Neural progenitor cell (in vitro differentiated cells): ENCODE data around the gene SKP2. TPM values are rescaled to one million over a fixed set of nuclear protein-coding genes. Genes with fewer than 3 reads are reported as not detected.

Source experiments
- DNase-seq: peaks from one replicate; pipeline ENCODE4 v3.0.0-alpha.2; 2016; ENCODE audit warnings: low spot score
- H2AFZ ChIP-seq: fragments of 200-600 bp; sonication (generic); replicated peaks from 2 replicates; pipeline ENCODE4 v1.6.1; 2016; ENCODE audit warnings: antibody characterized with exemption
- H3F3A ChIP-seq: fragments of 200-600 bp; sonication (generic); 2 replicates; pipeline ENCODE4 v1.6.1; 2016; ENCODE audit warnings: antibody characterized with exemption, low read depth
- H3K27ac ChIP-seq: fragments of 200-600 bp; sonication (generic); 2 replicates; pipeline ENCODE4 v1.5.1; 2016; ENCODE audit warnings: mild to moderate bottlenecking
- H3K27me3 ChIP-seq: fragments of 200-600 bp; sonication (generic); 2 replicates; pipeline ENCODE4 v1.6.1; 2016; ENCODE audit warnings: mild to moderate bottlenecking, moderate library complexity
- H3K36me3 ChIP-seq: fragments of 200-600 bp; sonication (generic); 2 replicates; pipeline ENCODE4 v1.5.1; 2016
- H3K4me1 ChIP-seq: fragments of 200-600 bp; sonication (generic); 2 replicates; pipeline ENCODE4 v1.6.1; 2016; ENCODE audit warnings: mixed run types
- H3K4me2 ChIP-seq: fragments of 200-600 bp; sonication (generic); 2 replicates; pipeline ENCODE4 v1.6.1; 2016
- H3K4me3 ChIP-seq: fragments of 200-600 bp; sonication (generic); 2 replicates; pipeline ENCODE4 v1.5.1; 2016
- H3K79me2 ChIP-seq: fragments of 200-600 bp; sonication (generic); 2 replicates; pipeline ENCODE4 v1.6.1; 2016; ENCODE audit warnings: low read depth
- H3K9ac ChIP-seq: fragments of 200-600 bp; sonication (generic); 2 replicates; pipeline ENCODE4 v1.6.1; 2016
- H3K9me3 ChIP-seq: fragments of 200-600 bp; sonication (generic); 2 replicates; pipeline ENCODE4 v1.5.1; 2016; ENCODE audit warnings: low read depth
- H4K20me1 ChIP-seq: fragments of 200-600 bp; sonication (generic); 2 replicates; pipeline ENCODE4 v1.6.1; 2016; ENCODE audit warnings: low read depth
- H3K27ac Mint-ChIP-seq: 3 replicates; pipeline ENCODE4 v1.8.0; 2021; ENCODE audit warnings: mixed read lengths
- H3K27me3 Mint-ChIP-seq: 2 replicates; pipeline ENCODE4 v1.8.0; 2022; ENCODE audit warnings: low read depth, mild to moderate bottlenecking, inconsistent platforms, moderate library complexity, mixed read lengths; ENCODE audit not compliant: insufficient read depth
- H3K36me3 Mint-ChIP-seq: 3 replicates; pipeline ENCODE4 v1.8.0; 2021; ENCODE audit warnings: mixed read lengths
- H3K4me1 Mint-ChIP-seq: 3 replicates; pipeline ENCODE4 v1.8.0; 2021; ENCODE audit warnings: mixed read lengths
- H3K4me3 Mint-ChIP-seq: 3 replicates; pipeline ENCODE4 v1.8.0; 2021; ENCODE audit warnings: mild to moderate bottlenecking, moderate library complexity, mixed read lengths
- H3K9me3 Mint-ChIP-seq: 3 replicates; pipeline ENCODE4 v1.8.0; 2020; ENCODE audit warnings: mixed read lengths
- EZH2 ChIP-seq: fragments of 200-600 bp; sonication (generic); IDR thresholded peaks from 2 replicates; pipeline ENCODE4 v1.6.1; 2017; ENCODE audit warnings: antibody characterized with exemption, mild to moderate bottlenecking, moderate library complexity
- EZH2phosphoT487 ChIP-seq: fragments of 200-600 bp; sonication (generic); IDR thresholded peaks from 2 replicates; pipeline ENCODE4 v1.6.1; 2017; ENCODE audit warnings: antibody characterized with exemption
- total RNA-seq: library from RNA; depleted of rRNA; stranded (reverse); fragments of >200 nt; gene quantifications from 2 replicates; pipeline ENCODE4 v1.2.3, GENCODE V29; 2015; ENCODE audit warnings: low replicate concordance
- TF ChIP-seq, protein P1 (sequence below): fragments of 200-600 bp; sonication (generic); IDR thresholded peaks from 2 replicates; pipeline ENCODE4 v1.5.1; 2017; ENCODE audit warnings: antibody characterized with exemption, mild to moderate bottlenecking

SKP2 gene
- total RNA-seq, 1 donor from 2014 or later: 93.4 TPM

GRCh38 chr5:36161361-36161760 lies 9.4 kb downstream of the SKP2 start:
- Mint-ChIP-seq H3K9me3 (no peaks in the 10 kb centered on the region), H3K4me3 (no peak overlapping the region), H3K36me3 (peaks cover 45% of the 10 kb centered on the region), H3K27me3 (no peaks in the 10 kb centered on the region), H3K27ac (no peak overlapping the region), H3K4me1 (peaks cover 3% of the 10 kb centered on the region)
- H4K20me1 ChIP-seq: peaks cover 27% of the 10 kb centered on the region
- TF ChIP-seq EZH2 (no peak), EZH2phosphoT487 (no peak)
- TF ChIP-seq, protein P1, sequence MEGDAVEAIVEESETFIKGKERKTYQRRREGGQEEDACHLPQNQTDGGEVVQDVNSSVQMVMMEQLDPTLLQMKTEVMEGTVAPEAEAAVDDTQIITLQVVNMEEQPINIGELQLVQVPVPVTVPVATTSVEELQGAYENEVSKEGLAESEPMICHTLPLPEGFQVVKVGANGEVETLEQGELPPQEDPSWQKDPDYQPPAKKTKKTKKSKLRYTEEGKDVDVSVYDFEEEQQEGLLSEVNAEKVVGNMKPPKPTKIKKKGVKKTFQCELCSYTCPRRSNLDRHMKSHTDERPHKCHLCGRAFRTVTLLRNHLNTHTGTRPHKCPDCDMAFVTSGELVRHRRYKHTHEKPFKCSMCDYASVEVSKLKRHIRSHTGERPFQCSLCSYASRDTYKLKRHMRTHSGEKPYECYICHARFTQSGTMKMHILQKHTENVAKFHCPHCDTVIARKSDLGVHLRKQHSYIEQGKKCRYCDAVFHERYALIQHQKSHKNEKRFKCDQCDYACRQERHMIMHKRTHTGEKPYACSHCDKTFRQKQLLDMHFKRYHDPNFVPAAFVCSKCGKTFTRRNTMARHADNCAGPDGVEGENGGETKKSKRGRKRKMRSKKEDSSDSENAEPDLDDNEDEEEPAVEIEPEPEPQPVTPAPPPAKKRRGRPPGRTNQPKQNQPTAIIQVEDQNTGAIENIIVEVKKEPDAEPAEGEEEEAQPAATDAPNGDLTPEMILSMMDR: no peak
- H3K9me3 ChIP-seq: no peaks in the 10 kb centered on the region
- no peaks in the 10 kb centered on the region for H3K27me3 ChIP-seq
- no peak overlapping the region for H3K4me2 ChIP-seq
- H3K9ac ChIP-seq: no peak overlapping the region
- no peaks in the 10 kb centered on the region for H3K4me1 ChIP-seq
- no peak overlapping the region for H2AFZ ChIP-seq
- peaks cover 9% of the 10 kb centered on the region for H3K36me3 ChIP-seq
- no peak overlapping the region for H3K27ac ChIP-seq
- H3F3A ChIP-seq: no peaks in the 10 kb centered on the region
- no peak overlapping the region for H3K4me3 ChIP-seq
- DNase-seq: no peak
- H3K79me2 ChIP-seq: peaks cover 94% of the 10 kb centered on the region

- H2AFZ ChIP-seq: no peak overlapping the region
- no peaks in the 10 kb centered on the region for H3K4me1 ChIP-seq
- no peaks in the 10 kb centered on the region for H3F3A ChIP-seq
- H3K9ac ChIP-seq: no peak overlapping the region
- H3K4me3 ChIP-seq: no peak overlapping the region
- Mint-ChIP-seq H3K27me3 (no peaks in the 10 kb centered on the region), H3K4me3 (peak overlapping the region; percentile 39), H3K27ac (no peak overlapping the region), H3K4me1 (no peaks in the 10 kb centered on the region), H3K36me3 (peaks cover 38% of the 10 kb centered on the region), H3K9me3 (no peaks in the 10 kb centered on the region)
- no peak overlapping the region for H3K27ac ChIP-seq
- H3K9me3 ChIP-seq: no peaks in the 10 kb centered on the region
- H3K27me3 ChIP-seq: no peaks in the 10 kb centered on the region
- peaks cover 18% of the 10 kb centered on the region for H4K20me1 ChIP-seq
- TF ChIP-seq, protein P1: no peak
- no peak for TF ChIP-seq EZH2phosphoT487
- no peak for TF ChIP-seq EZH2
- H3K36me3 ChIP-seq: peaks cover 9% of the 10 kb centered on the region
- DNase-seq: no peak
- H3K4me2 ChIP-seq: no peak overlapping the region
- H3K79me2 ChIP-seq: peaks cover 79% of the 10 kb centered on the region
Measured at GRCh38 chr5:36162810-36163486, 11.0 kb downstream of the SKP2 start.

- Histone ChIP-seq H3K27ac (no peak overlapping the region), H3K27me3 (no peaks in the 10 kb centered on the region), H2AFZ (no peak overlapping the region), H3K4me3 (no peak overlapping the region), H3K9ac (no peak overlapping the region), H3K36me3 (peaks cover 9% of the 10 kb centered on the region), H3K9me3 (no peaks in the 10 kb centered on the region), H3K79me2 (peaks cover 64% of the 10 kb centered on the region), H3F3A (no peaks in the 10 kb centered on the region), H3K4me2 (no peak overlapping the region), H4K20me1 (peaks cover 12% of the 10 kb centered on the region), H3K4me1 (no peaks in the 10 kb centered on the region)
- no peak overlapping the region for H3K27ac Mint-ChIP-seq
- no peak for DNase-seq
- no peak overlapping the region for H3K4me3 Mint-ChIP-seq
- H3K27me3 Mint-ChIP-seq: no peaks in the 10 kb centered on the region
- TF ChIP-seq EZH2 (no peak), EZH2phosphoT487 (no peak)
- TF ChIP-seq, protein P1: no peak
- H3K4me1 Mint-ChIP-seq: no peaks in the 10 kb centered on the region
- peaks cover 40% of the 10 kb centered on the region for H3K36me3 Mint-ChIP-seq
- H3K9me3 Mint-ChIP-seq: no peaks in the 10 kb centered on the region
Measured at GRCh38 chr5:36164461-36164860, 12.6 kb downstream of the SKP2 start.
